ENCODE data around the gene PHF1. TPM values are rescaled to one million over a fixed set of nuclear protein-coding genes. Genes with fewer than 3 reads are reported as not detected.
"Not testable (repeated sequence)": the region's sequence is repeated elsewhere in the genome, so short reads cannot be mapped to it uniquely, and the experiment has no call there.

The PHF1 gene
- total RNA-seq = 100 to 1,000 TPM in 3 of 7 donors, 10 to 100 TPM in 4; 83.0 to 133 (median 93.6) TPM
- 100 to 1,000 TPM in 2 of 3 donors, 10 to 100 TPM in 1; 89.3 to 181 (median 171) TPM for polyA plus RNA-seq
- long read RNA-seq, donor 1, partial matches to known transcripts = 0 of 3 reads
- long read RNA-seq, donor 1, other reads (novel, unspliced or antisense) = 0 of 3 reads
- long read RNA-seq, donor 2, partial matches to known transcripts = 0 of 6 reads
- long read RNA-seq, donor 2, other reads (novel, unspliced or antisense) = 0 of 6 reads

DNA sequence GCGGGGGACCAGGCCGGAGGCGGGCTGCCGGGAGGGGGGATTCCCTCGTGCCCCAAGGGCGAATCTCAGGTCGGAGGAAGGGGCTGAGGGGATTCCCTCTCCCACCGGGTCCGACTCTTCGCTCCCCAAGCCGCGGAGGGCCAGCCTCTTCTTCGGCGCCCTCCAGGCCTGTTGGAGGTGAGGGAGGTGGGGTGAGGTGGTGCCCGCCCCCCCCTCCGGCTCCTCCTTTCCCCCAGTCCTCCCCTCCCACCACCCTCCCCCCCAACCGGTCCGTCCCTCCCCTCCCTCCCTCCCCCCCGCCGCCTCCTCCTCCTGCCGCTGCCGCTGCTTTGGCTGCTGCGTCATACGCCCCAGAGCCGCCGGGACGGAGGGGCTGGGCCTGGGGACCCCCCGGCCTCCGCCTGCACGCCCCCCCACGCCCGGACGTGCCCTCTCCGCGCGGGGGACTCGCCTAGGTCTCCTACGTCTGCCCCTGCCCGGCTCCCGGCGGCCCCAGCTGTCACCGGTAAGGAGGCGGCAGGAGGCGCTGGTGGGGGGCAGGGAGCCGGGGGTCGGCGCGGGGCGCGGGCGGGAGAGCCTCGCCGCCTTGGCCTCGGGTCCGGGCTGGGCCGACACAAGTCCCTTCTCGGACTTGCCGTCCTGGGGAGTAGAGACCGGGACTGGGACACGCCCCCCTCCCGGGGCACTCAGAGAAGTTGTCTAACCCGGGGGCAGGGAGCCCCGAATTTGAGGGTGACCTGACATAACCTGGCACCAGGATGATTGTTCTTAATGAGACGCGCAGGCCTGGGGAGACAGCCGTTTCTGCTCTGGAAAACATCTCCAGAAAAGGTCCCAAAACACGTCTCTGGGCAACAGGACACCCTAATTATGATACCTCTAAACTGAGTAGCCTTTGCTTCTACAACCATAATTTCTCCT is at the start of gene PHF1:
PHF1 (plus strand) TSS at position 304 of the 921 bp plus-strand sequence. CDS start 1,250 bp downstream, outside the sequence.
- Histone ChIP-seq H3K27ac (peak within 1 kb of the TSS; percentile 95 to 99 (median 98)), H3K4me3 (peak within 1 kb of the TSS; percentile 67 to 95 (median 84)), H3K36me3 (peaks cover 2 to 49% (median 39%) of the 10 kb centered on the region in 6 donors), H3K9me3 (no peaks in the 10 kb centered on the region), H3K27me3 (replicated peaks in 1 of 7) (no peaks in the 10 kb centered on the region), H3K4me1 (peaks cover 27 to 60% (median 50%) of the 10 kb centered on the region in 6 donors)
- WGBS, 5 donors = 1% methylated on average over 17 to 63 of the region's 67 CpGs
- peak; percentile 81 to 90 (median 86) for TF ChIP-seq POLR2AphosphoS5 (IDR thresholded peaks at IDR 0.05)
- TF ChIP-seq POLR2A (IDR thresholded peaks at IDR 0.05) = peak in 1 of 3 donors; percentile 55
- peak in 3 of 11 experiments; percentile 7 to 18 (median 15) for TF ChIP-seq CTCF (IDR thresholded peaks at IDR 0.05 in 8 of 11, conservative IDR thresholded peaks at IDR 0.05 in 3 of 11)
- intact Hi-C loops (cut with DNase I; ENCODE audit: low total_unique reads) = no loop called here
- peak; percentile 95 for DNase-seq

DNA sequence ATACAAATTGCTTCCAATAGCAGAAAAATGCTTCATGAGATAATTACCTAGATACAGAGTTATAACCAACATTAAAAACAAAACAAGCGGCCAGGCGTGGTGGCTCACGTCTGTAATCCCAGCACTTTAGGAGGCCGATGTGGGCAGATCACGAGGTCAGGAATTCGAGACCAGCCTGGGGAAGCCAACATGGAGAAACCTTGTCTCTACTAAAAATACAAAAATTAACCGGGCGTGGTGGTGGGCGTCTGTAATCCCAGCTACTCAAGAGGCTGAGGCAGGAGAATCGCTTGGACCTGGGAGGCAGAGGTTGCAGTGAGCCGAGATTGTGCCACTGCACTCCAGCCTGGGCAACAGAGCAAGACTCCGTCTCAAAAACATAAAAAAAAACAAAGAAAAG is 47.3 kb upstream of the PHF1 start:
- H3K4me1 ChIP-seq; H3K9me3 ChIP-seq; H3K4me3 ChIP-seq; H3K27ac ChIP-seq; H3K36me3 ChIP-seq; H3K27me3 ChIP-seq (replicated peaks in 1 of 7); intact Hi-C loops (cut with DNase I; ENCODE audit: low total_unique reads); DNase-seq: not testable (repeated sequence)
- 86 to 94% (median 88%) methylated on average over 12 of the region's 12 CpGs for WGBS, 5 donors

DNA sequence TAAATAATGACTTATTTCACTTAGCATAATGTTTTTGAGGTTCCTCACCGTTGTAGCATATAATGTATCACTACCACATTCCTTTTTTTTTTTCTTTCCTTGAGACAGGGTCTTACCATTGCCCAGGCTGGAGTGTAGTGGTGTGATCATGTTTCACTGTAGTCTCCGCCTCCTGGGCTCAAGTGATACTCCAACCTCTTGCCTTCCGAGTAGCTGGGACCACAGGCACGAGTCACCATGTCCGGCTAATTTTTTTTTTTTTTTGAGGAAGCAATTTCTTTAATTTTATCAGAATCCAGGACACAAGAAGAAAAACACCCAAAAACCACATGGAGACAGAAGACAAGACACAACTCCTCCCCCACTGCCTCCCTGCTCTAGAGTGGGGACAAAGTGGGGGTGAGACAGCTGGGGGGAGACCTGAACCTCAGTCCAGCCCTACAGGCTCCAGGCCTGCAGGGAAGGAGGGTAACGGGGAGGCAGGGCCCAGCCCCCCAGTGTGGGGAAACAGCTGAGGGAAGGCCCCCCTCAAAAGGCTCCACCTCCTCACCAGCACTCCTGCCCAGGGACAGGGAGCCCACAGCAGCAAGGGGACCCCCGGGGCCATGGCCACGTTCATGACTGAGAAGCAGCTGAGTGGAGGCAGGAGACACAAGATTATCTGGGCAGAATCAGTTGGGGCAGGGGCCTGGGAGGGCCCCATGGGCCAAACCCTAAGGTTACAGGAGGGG is 46.2 kb upstream of the PHF1 start:
- H3K4me3 ChIP-seq; H3K4me1 ChIP-seq; H3K27ac ChIP-seq; H3K9me3 ChIP-seq; DNase-seq; H3K27me3 ChIP-seq (replicated peaks in 1 of 7); intact Hi-C loops (cut with DNase I; ENCODE audit: low total_unique reads); H3K36me3 ChIP-seq: not testable (repeated sequence)
- WGBS, 5 donors = 31 to 48% (median 39%) methylated on average over 5 to 7 of the region's 8 CpGs

GRCh38 chr6:33365206-33365971 is 45.4 kb upstream of the PHF1 start:
- 75 to 92% (median 84%) methylated on average over 10 of the region's 10 CpGs for WGBS, 5 donors
- H3K27me3 ChIP-seq (replicated peaks in 1 of 7); H3K27ac ChIP-seq; DNase-seq; H3K36me3 ChIP-seq; intact Hi-C loops (cut with DNase I; ENCODE audit: low total_unique reads); H3K9me3 ChIP-seq; H3K4me1 ChIP-seq; H3K4me3 ChIP-seq: not testable (repeated sequence)

DNA sequence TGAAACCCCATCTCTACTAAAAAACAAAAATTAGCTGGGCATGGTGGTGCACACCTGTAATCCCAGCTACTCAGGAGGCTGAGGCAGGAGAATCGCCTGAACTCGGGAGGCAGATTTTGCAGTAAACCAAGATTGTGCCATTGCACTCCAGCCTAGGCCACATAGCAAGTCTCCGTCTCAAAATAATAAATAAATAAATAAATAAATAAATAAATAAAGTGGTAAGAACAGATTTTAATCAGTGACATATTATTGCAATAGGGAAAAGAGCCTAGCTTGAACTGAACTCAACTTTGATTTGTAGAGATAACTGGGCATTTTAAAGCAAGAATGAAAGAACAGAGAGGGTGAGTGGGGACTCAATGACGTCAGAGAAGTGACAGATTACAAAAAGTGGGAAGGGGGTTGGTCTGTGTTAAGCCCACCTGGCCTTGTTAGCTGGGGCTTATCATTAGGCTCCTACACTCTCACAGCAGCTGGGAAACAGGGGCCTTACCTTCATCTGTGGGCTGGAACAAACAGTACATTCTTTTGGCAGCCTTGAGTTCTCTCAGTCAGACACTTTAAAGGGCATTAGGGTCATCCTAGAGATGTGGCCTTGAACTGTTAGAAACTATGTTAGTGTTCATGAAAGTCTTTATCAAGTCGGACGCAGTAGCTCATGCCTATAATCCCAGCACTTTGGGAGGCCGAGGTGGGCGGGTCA is 43.7 kb upstream of the PHF1 start:
- H3K27ac ChIP-seq = no peak overlapping the region
- no peaks in the 10 kb centered on the region for H3K9me3 ChIP-seq
- 79 to 93% (median 81%) methylated on average over 8 of the region's 8 CpGs for WGBS, 5 donors
- intact Hi-C loops (cut with DNase I; ENCODE audit: low total_unique reads) = no loop called here
- TF ChIP-seq POLR2AphosphoS5 (IDR thresholded peaks at IDR 0.05) (no peak), CTCF (IDR thresholded peaks at IDR 0.05 in 8 of 11, conservative IDR thresholded peaks at IDR 0.05 in 3 of 11) (no peak), POLR2A (IDR thresholded peaks at IDR 0.05) (no peak)
- H3K27me3 ChIP-seq (replicated peaks in 1 of 7) = no peaks in the 10 kb centered on the region
- no peaks in the 10 kb centered on the region for H3K36me3 ChIP-seq
- no peak for DNase-seq
- no peak overlapping the region for H3K4me3 ChIP-seq
- no peaks in the 10 kb centered on the region for H3K4me1 ChIP-seq

DNA sequence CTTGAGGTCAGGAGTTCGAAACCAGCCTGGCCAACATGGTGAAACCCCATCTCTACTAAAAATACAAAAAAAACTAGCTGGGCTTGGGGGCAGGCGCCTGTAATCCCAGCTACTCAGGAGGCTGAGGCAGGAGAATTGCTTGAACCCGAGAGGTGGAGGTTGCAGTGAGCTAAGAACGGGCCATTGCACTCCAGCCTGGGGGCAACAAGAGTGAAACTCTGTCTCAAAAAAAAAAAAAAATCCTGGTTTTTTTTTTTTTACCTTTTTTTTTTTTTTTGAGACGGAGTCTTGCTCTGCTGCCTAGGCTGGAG is 43.1 kb upstream of the PHF1 start:
- intact Hi-C loops (cut with DNase I; ENCODE audit: low total_unique reads); DNase-seq: not testable (repeated sequence)
- WGBS, 5 donors = 84 to 97% (median 94%) methylated on average over 4 to 5 of the region's 5 CpGs

DNA sequence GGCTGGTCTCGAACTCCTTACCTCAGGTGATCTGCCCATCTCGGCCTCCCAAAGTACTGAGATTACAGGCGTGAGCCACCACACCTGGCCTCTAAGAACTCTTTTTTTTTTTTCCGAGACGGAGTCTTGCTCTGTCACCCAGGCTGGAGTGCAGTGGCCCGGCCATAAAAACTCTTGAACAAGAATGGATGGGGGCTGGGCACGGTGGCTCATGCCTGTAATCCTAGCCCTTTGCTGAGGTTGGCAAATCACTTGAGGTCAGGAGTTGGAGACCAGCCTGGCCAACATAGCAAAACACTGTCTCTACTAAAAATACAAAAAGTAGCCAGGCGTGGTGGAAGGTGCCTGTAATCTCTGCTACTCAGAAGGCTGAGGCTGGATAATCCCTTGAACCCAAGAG is 38.9 kb upstream of the PHF1 start:
- intact Hi-C loops (cut with DNase I; ENCODE audit: low total_unique reads); H3K36me3 ChIP-seq; H3K9me3 ChIP-seq; DNase-seq; H3K4me3 ChIP-seq; H3K27me3 ChIP-seq (replicated peaks in 1 of 7); H3K27ac ChIP-seq: not testable (repeated sequence)
- 86 to 97% (median 95%) methylated on average over 8 of the region's 8 CpGs for WGBS, 5 donors
- peaks cover 3 to 37% (median 17%) of the 10 kb centered on the region in 6 donors for H3K4me1 ChIP-seq

More for the DNA sequence above, 43.1 kb upstream of the PHF1 start:
- H3K27ac ChIP-seq; H3K27me3 ChIP-seq (replicated peaks in 1 of 7); H3K9me3 ChIP-seq; H3K36me3 ChIP-seq; H3K4me3 ChIP-seq; H3K4me1 ChIP-seq: not testable (repeated sequence)
